ENCODE measurements around the gene MEPE. TPM values are rescaled to one million over a fixed set of nuclear protein-coding genes. Genes with fewer than 3 reads are reported as not detected.

MEPE gene
- total RNA-seq, 4 donors from 2014 or later: not detected

DNA sequence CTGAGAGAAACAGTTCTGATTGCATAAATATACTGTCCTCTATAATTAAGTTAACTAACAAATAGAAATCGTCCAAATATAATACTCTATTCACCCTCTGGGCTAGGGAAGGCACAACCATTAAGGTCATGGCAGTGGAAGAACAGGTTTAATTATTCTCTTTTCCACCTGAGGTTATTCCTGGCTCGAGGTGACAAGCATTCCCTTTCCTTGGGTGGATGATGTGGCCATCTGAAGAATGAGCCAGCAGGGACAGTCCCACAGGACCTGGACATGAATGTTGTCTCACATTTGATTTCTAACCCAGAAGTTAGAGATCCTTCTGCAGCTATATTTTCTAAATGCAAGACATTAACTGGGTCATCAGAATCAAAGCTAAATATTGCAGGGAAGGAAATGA, 27.9 kb upstream of the MEPE start:
- TF ChIP-seq, protein P1, sequence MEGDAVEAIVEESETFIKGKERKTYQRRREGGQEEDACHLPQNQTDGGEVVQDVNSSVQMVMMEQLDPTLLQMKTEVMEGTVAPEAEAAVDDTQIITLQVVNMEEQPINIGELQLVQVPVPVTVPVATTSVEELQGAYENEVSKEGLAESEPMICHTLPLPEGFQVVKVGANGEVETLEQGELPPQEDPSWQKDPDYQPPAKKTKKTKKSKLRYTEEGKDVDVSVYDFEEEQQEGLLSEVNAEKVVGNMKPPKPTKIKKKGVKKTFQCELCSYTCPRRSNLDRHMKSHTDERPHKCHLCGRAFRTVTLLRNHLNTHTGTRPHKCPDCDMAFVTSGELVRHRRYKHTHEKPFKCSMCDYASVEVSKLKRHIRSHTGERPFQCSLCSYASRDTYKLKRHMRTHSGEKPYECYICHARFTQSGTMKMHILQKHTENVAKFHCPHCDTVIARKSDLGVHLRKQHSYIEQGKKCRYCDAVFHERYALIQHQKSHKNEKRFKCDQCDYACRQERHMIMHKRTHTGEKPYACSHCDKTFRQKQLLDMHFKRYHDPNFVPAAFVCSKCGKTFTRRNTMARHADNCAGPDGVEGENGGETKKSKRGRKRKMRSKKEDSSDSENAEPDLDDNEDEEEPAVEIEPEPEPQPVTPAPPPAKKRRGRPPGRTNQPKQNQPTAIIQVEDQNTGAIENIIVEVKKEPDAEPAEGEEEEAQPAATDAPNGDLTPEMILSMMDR (IDR thresholded peaks at IDR 0.05; ENCODE audit: low read depth): no peak

DNA sequence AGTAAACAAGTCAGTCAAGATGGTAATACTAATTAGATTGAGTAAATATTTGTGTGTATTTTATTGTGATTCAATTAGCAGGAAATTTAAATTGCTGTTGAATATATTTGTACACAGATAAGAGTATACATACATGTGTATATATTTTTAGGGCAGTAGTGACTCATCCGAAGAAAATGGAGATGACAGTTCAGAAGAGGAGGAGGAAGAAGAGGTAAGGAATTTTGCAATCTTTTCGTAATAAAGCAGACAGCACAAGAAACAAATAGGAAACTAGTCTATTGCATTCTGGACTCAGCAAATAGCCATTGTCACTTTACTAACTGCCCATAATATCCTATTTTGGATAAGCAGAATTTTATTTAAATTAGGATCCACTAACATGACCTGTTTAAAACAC, 26.8 kb upstream of the MEPE start:
- TF ChIP-seq, protein P1 (IDR thresholded peaks at IDR 0.05; ENCODE audit: low read depth): no peak

DNA sequence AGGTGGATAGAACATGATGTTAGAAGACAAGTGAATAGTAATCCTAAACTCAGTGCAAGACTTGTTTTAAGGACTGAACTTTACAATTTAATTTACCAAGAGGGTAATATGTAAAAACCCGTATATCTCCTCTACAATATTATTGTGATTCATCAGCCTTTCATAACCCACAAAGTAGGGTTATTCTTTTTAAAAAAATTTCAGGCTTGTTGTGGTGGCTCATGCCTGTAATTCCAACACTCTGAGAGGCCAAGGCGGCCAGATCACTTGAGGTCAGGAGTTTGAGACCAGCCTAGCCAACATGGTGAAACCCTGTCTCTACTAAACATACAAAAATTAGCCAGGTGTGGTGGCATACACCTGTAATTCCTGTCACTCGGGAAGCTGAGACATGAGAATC, 26.2 kb upstream of the MEPE start:
- TF ChIP-seq, protein P1 (IDR thresholded peaks at IDR 0.05; ENCODE audit: low read depth): no peak

DNA sequence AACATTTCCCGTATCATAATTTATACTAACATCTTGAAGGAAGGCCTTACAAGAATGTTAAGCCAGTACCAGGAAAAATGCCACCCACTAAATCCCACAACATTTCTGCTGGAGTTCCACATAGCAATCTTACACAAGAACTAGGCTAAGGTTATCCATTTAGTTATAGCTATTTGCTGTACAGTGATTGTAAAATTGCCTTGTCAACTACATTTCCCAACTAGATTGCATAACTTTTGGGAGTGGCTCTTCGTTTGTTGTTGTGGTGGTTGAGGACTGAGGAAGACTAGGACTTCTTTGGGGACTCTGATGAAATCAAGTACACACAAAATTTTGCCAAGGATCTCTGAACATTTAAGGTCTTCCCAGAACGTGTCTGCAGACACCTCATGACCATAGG, 25.4 kb upstream of the MEPE start:
- TF ChIP-seq, protein P1 (IDR thresholded peaks at IDR 0.05; ENCODE audit: low read depth): no peak

DNA sequence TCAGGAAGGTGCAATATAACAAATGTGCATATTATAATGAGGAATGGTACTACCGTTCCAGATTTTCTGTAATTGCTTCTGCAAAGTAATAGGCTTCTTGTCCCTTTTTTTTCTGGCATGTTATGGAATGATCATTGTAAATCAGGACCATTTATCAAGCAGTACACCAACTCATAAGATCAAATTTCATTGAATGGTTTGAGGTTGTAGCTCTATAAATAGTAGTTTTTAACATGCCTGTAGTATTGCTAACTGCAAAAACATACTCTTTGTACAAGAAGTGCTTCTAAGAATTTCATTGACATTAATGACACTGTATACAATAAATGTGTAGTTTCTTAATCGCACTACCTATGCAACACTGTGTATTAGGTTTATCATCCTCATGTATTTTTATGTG, 20.8 kb upstream of the MEPE start:
- TF ChIP-seq, protein P1 (IDR thresholded peaks at IDR 0.05; ENCODE audit: low read depth): no peak

DNA sequence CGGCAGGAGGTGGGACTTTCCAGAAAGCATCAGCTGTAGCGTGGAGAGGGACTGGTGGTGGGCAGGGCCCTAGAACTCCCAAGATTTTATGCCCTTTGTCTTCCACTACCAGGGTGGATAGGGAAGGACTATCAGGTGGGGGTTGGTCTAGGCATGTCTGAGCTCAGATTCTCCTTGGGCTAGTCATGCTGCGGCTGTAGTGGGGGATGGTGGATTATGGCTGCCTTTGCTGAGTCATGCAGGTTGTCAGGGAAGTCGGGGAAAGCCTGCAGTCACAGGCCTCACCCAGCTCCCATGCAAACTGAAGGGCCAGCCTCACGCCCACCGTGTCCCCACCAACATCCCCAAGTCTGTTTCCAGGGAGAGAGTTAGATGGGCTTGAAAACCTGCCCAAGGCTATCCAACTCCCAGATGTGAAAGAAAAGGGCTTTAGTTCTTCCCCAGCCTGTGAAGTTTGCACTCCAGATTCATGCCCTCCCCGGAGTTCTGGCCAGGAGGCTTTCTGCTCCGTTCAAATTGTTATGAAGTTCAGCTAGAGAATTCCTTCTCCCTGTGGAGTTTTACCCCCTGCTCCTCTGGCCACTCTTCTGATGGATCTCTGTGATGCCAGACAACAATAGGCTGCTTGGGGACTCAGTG, 13.4 kb upstream of the MEPE start:
- TF ChIP-seq, protein P1 (IDR thresholded peaks at IDR 0.05; ENCODE audit: low read depth): no peak

DNA sequence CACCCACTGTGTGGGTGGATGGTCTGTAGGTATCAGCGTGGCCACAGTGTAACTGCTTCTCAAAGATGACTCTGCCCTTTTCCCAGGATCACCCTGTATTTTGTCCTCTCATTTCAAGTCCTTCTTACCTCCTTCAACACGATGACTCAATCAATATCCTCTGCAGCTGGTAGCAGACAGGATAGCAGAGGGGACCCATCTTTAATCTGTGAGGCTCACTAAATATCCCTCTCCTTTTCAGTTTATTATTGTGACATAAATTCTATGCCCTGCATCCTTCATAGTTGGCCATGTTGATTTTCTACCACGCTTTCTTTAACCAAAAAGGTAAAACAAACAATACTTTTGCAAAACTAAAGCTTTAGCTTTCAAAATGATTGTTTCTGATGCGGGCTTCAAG, 9.6 kb upstream of the MEPE start:
- TF ChIP-seq, protein P1 (IDR thresholded peaks at IDR 0.05; ENCODE audit: low read depth): no peak

Measured in subcutaneous adipose tissue (tissue), 4 donors.